DMS79 treated with DMSO at 0.1 percent for 48 hours (cell line): Measurements from ENCODE around the gene STAG1.
"Not testable (repeated sequence)": the region's sequence is repeated elsewhere in the genome, so short reads cannot be mapped to it uniquely, and the experiment has no call there.

Experiments
- DNase-seq: peaks from one replicate; lab custom pipeline; 2025; lab: John Stamatoyannopoulos, UW

The STAG1 gene

GRCh38 chr3:136586580-136586979, 165.6 kb downstream of the STAG1 start:
- no peak for DNase-seq

- DNase-seq: no peak
Observed at GRCh38 chr3:136584728-136585127, 167.4 kb downstream of the STAG1 start.

- DNase-seq: no peak
Observed at GRCh38 chr3:136583823-136584222, 168.4 kb downstream of the STAG1 start.

GRCh38 chr3:136577791-136578190, 174.4 kb downstream of the STAG1 start:
- DNase-seq: no peak

GRCh38 chr3:136576279-136577009, 175.7 kb downstream of the STAG1 start:
- DNase-seq: no peak

- DNase-seq: no peak
Observed at GRCh38 chr3:136567599-136568188, 184.5 kb downstream of the STAG1 start.

- DNase-seq: not testable (repeated sequence)
Observed at GRCh38 chr3:136564962-136565361, 187.2 kb downstream of the STAG1 start.

GRCh38 chr3:136562026-136562425, 190.2 kb downstream of the STAG1 start:
- no peak for DNase-seq

GRCh38 chr3:136559896-136560295, 192.3 kb downstream of the STAG1 start:
- DNase-seq: no peak

- not testable (repeated sequence) for DNase-seq
Observed at GRCh38 chr3:136549461-136549860, 202.7 kb downstream of the STAG1 start.

GRCh38 chr3:136547293-136547692, 204.9 kb downstream of the STAG1 start:
- DNase-seq: no peak

GRCh38 chr3:136546720-136547119, 205.5 kb downstream of the STAG1 start:
- no peak for DNase-seq

- no peak for DNase-seq
Observed at GRCh38 chr3:136545664-136546268, 206.4 kb downstream of the STAG1 start.

- no peak for DNase-seq
Observed at GRCh38 chr3:136544532-136544931, 207.6 kb downstream of the STAG1 start.

GRCh38 chr3:136543385-136543784, 208.8 kb downstream of the STAG1 start:
- DNase-seq: no peak

GRCh38 chr3:136535906-136536305, 216.3 kb downstream of the STAG1 start:
- no peak for DNase-seq

GRCh38 chr3:136532766-136533165, 219.4 kb downstream of the STAG1 start:
- DNase-seq: no peak

GRCh38 chr3:136518102-136518501, 234.1 kb downstream of the STAG1 start:
- no peak for DNase-seq

- DNase-seq: no peak
Observed at GRCh38 chr3:136516656-136517055, 235.5 kb downstream of the STAG1 start.

- no peak for DNase-seq
Observed at GRCh38 chr3:136516095-136516494, 236.1 kb downstream of the STAG1 start.

GRCh38 chr3:136514533-136514932, 237.6 kb downstream of the STAG1 start:
- DNase-seq: not testable (repeated sequence)

- DNase-seq: no peak
Observed at GRCh38 chr3:136513367-136513766, 238.8 kb downstream of the STAG1 start.

GRCh38 chr3:136512381-136512780, 239.8 kb downstream of the STAG1 start:
- no peak for DNase-seq
